Left colon (tissue), 2 donors: ENCODE measurements around the gene ANKRD44. TPM values are rescaled to one million over a fixed set of nuclear protein-coding genes. Genes with fewer than 3 reads are reported as not detected.

Source experiments
- ATAC-seq: fragments of 200-7000 bp; cut with Tn5 transposase; one replicate; pipeline ENCODE4 v1.9.1; 2020; ENCODE audit warnings: mild to moderate bottlenecking, moderate library complexity
- DNase-seq, 2 donors: peaks; one replicate each; pipeline ENCODE4 v3.0.0-alpha.2; 2020
- intact Hi-C, 2 donors: fragments of 100-400 bp; cut with DNase I in 1 of 2; cut with micrococcal nuclease in 1 of 2; formaldehyde crosslinking; loops; one replicate each; pipeline versions ENCODE4 v1.11.2 to v1.14.0; 2022; cut with DNase I, micrococcal nuclease
- total RNA-seq, 2 donors: library from RNA; stranded (reverse); fragmentation: NEBNext Ultra II Directional; extraction: Animal tissue kit (Norgen Biotek cat#: 25700); gene quantifications; one replicate each; pipeline ENCODE4 v1.2.1, GENCODE V29; 2021
- donor health status: DM: no; HTN: no; CAD: no.
- donor health status: DM: yes; HTN: yes; CAD: no.

Gene ANKRD44
- total RNA-seq, 2 donors from 2014 or later, result 9.2 to 14.6 TPM

DNA sequence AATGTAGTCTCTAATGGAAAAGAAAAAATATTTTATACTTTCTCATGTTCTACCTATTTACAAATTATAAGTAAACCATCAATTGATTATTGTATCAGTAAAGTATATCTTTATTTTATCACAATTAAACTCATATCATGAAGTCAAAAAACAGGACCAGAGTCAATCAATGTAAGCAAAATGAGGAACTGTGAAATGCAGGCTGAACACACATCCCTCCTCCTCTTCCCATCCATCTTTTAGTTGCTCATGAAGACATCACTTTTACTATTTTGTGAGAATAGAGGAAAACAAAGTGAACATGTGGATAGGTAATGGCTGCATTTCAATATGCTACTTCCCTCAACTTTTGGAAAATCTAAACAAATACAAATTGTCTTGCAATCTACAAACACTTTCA, 195.3 kb downstream of the ANKRD44 start:
- no peak for ATAC-seq
- no peak for DNase-seq
- intact Hi-C loops, result loop anchor here in 1 of 2 donors (10.0 kb wide), 1 partner anchor 259 kb away; no protein-coding TSS in a partner anchor

GRCh38 chr2:197113275-197113711, 197.3 kb downstream of the ANKRD44 start:
- peak; percentile 34 for ATAC-seq
- intact Hi-C loops, result loop anchor here (5.0 to 10.0 kb wide), 2 partner anchors 262 to 264 kb away; no protein-coding TSS in a partner anchor
- DNase-seq, result no peak

GRCh38 chr2:197109326-197109725, 201.3 kb downstream of the ANKRD44 start:
- DNase-seq (no peak), ATAC-seq (no peak)
- intact Hi-C loops, result no loop called here

DNA sequence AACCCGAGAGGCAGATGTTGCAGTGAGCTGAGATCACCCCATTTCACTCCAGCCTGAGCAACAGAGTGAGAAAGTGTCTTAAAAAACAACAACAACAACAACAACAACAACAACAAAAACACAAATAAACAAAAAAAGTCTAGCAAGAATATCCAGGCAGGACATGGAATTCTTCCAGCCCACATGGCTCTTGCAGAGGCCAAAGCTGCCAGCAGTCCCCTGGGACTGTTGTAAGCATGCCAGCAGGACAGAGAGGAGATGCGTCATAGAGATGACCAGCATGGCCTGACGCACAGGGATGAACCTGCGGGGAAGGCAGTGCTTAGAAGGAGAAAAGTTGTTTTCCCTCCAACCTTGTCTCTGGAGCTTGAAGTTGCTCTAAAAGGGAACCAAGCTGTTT, 201.8 kb downstream of the ANKRD44 start:
- no peak for DNase-seq

DNA sequence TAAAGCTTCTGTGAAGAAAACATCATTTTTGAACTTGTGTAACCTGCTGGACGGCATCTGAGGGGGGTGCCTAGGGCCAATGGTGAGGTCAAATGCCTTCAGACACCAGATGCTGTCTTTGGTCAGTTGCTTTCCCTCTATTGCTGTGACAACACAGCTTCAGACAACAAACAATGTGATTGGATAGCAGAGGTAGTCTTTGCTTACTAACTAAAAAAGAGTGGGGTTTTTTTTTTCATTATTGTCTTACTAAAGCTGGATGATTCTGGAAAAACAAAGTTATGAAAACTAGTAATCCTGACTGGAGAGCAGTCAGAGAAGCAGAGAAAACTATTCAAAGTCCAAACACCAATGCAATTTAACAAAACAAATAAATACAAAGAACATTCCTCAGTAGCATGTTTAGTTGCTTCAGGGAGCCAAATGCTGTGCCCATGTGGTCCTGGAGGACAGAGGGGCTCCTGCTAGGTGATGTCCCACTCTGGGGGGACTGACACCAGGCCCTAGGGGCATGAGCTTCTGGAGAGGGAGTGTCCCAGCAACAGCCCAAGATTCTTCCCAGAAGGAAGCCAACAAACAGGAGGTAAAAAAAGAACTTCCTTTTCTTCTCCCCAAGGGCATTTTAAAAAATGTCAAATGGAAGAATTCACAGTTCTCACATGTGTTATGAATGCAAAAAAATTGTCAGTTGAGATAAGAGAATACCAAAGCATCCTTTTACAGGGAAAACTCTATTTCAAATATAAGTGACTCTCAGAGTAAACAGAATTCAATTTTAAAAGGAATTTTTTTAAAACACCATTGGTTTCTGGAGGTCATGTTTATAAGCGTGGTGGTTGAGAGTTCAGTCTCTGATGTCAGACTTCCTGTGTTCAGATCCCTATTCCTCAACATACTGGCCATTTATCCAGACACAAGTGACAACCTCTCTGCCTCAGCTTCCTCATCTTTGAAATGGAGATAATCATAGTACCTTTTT, 203.0 kb downstream of the ANKRD44 start:
- intact Hi-C loops, result no loop called here
- ATAC-seq, result no peak
- no peak for DNase-seq

More for the DNA sequence above, 201.8 kb downstream of the ANKRD44 start:
- intact Hi-C loops, result no loop called here
- no peak for ATAC-seq

DNA sequence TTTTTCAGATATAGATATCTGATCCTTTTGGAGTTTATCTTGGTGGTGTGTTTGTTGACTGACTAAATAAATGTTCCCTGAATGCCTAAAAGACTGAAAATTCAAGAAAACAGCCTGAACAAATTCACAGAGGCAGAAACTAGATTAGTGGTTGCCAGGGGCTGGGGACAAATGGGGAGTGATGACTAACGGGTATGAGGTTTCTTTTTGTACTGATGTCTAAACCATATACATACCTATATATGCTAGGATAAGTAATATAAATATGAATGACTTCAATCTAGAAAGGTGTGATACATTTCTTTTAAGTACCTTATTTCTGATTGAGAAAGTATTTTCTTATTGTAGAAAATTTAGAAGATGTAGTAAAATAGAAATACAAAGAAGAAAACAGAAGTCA, 207.2 kb downstream of the ANKRD44 start:
- intact Hi-C loops, result no loop called here

GRCh38 chr2:197102231-197102630, 208.3 kb downstream of the ANKRD44 start:
- DNase-seq, result no peak
- intact Hi-C loops, result no loop called here
- ATAC-seq, result no peak

More for the DNA sequence above, 207.2 kb downstream of the ANKRD44 start:
- DNase-seq, result no peak
- ATAC-seq, result no peak

DNA sequence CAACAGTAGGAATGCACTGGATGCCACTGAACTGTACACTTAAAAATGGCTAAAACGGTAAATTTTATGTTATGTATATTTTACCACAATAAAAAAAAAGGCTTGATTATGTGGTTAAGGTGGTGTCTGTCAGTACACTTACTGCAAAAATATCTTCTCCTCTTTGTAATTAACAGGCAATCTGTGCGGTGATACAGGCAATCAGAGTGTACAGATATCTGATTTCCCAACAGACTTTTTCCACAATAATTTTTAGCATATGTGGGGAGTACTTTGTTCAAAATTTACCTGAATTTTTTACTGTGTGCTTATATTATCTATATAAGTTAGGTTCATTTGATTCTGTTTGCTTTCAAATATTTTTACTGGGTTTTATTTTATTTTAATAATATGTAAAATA, 209.1 kb downstream of the ANKRD44 start:
- ATAC-seq (no peak), DNase-seq (no peak)
- intact Hi-C loops, result no loop called here

DNA sequence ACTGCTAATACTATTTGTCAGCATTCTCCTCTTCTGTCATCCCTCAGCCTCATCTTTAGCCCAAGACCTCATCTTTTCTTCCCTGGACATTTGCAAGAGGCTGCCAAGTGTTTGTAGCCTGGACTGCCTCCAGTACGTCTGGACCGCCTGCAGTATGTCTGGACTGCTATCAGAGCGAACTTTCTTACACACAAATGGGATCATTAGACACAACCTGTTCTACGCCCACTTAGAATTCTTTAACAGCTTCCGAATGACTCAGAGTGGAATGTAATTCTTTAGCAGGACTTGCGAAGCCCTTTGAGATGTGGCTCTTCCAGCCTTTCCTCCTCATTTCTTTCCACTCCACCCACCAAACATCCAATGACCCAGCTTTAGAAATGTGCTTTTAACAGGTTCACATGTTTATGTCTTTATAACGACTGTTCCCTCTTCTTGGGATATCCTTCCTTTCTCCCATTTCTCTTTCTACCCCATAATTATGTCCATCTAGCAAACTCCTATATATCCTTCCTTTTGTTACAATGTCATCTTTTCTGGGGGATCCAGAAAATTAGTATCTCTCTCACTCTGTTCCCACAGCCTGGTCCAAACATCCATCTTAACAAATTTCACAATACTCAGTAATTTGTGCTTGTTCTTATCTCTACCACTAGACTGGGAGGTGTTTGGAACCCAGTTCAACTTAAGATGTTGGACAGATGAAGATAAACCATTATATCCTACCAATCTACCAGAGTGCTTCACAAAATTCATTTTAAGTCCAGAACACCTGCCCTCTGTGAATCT, 212.8 kb downstream of the ANKRD44 start:
- intact Hi-C loops, result no loop called here

GRCh38 chr2:197096649-197097048, 213.9 kb downstream of the ANKRD44 start:
- ATAC-seq, result no peak
- DNase-seq, result no peak
- intact Hi-C loops, result no loop called here

More for the DNA sequence above, 212.8 kb downstream of the ANKRD44 start:
- ATAC-seq, result no peak
- DNase-seq, result no peak

- no peak for ATAC-seq
- intact Hi-C loops, result no loop called here
- DNase-seq, result no peak
These were observed 218.1 kb downstream of the ANKRD44 start for GRCh38 chr2:197092431-197092830.

- ATAC-seq (no peak), DNase-seq (no peak)
- intact Hi-C loops, result no loop called here
These were observed 219.7 kb downstream of the ANKRD44 start for GRCh38 chr2:197090742-197091367.

DNA sequence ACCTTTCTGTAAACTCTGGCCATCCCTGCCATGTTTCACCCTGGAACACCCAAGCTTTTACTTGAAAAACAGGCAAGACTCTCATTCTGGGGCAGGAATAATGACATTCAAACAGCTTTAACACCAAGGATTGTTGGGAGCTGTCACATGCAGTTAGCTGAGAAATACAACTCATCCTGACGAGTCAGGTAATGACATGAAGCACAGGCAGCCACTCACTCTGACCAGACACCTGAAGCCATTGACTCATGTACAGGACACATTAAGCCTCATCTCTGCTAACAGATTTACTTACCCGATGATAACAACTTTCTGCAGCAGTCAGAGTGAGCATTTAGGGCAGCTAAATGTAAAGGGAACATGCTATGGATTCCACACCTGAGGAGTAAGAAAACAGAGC, 220.9 kb downstream of the ANKRD44 start:
- no peak for DNase-seq
- intact Hi-C loops, result no loop called here
- ATAC-seq, result no peak

GRCh38 chr2:197088694-197089093, 221.9 kb downstream of the ANKRD44 start:
- DNase-seq (no peak), ATAC-seq (no peak)
- intact Hi-C loops, result no loop called here

DNA sequence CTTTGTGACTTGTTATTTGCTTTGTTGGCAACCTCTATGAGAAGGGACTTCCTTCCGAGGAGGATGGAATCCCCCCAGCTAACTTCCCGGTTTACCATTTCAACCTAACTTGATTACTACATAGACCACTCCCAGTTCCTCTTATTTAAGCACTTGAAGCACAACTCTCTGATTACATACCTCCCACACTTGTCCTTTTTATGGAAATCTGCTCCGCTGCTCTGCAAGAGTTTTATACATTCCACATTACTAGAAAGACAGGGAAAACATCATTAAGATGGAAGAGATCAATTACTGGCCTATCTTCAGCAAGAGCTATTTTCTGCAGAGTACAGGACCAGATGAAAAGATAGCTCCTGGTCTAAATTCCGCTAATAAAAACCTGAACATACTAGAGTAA, 224.1 kb downstream of the ANKRD44 start:
- ATAC-seq (no peak), DNase-seq (no peak)
- intact Hi-C loops, result no loop called here

GRCh38 chr2:197085665-197086064, 224.9 kb downstream of the ANKRD44 start:
- DNase-seq (no peak), ATAC-seq (no peak)
- intact Hi-C loops, result no loop called here

GRCh38 chr2:197081294-197081693, 229.3 kb downstream of the ANKRD44 start:
- no peak for ATAC-seq
- intact Hi-C loops, result no loop called here
- no peak for DNase-seq

DNA sequence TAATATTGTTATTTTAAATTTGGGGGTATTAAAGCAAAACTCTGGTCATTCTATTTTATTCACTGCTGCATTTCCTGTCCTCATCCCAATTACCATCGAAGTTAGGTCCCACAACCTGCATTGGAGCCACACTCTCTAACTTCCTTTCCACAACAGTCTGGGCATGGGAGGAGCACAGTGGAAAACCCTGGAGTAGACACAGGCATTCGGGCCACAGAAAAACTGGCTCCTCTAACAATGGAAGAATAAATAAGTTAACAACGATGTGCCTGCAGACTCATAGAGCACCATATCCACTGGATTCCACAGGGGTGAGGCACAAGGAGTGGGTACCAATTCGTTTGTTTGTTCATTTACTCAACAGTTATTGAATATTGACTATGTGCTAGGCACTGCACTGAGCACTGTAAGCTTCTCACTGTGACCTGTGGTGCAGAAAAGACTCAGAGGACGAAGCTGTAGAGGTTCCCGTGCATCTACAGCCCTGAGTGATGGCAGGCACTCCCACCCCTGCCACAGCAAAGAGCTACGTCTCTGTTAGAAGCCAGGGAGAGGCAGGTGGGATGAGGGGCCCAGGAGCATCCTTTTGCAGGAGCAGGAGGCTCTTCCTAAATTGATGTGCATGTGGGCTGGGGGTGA, 229.9 kb downstream of the ANKRD44 start:
- DNase-seq (no peak), ATAC-seq (no peak)
- intact Hi-C loops, result no loop called here
